Measurements from ENCODE around the gene SENP2.

- no peak for TF ChIP-seq POLR2A (IDR thresholded peaks at IDR 0.05; ENCODE audit: low read length)
- no peak for TF ChIP-seq GATA1 (IDR thresholded peaks at IDR 0.05; ENCODE audit: low read depth, low read length)
Observed at GRCh38 chr3:185583925-185584324, 2.2 kb upstream of the SENP2 start.

Data from erythroblast (primary cell).